Measurements from ENCODE around the gene CD55.

DNA sequence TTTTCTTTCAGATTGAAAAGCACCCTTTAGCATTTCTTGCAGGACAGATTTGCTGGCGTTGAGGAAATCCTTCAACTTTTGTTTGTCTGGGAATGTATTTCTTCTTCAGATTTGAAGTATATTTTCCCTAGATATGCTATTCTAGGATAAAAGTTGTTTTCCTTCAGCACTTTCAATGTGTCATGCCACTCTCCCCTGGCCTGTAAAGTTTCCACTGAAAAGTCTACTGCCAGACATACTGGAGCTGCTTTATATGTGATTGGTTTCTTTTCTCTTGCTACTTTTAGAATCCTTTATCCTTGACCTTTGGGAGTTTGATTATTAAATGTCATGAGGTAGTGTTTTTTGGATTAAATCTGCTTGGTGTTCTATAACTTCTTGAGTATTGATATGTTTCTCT is 44.2 kb upstream of the CD55 start:
- TF ChIP-seq, protein P1, sequence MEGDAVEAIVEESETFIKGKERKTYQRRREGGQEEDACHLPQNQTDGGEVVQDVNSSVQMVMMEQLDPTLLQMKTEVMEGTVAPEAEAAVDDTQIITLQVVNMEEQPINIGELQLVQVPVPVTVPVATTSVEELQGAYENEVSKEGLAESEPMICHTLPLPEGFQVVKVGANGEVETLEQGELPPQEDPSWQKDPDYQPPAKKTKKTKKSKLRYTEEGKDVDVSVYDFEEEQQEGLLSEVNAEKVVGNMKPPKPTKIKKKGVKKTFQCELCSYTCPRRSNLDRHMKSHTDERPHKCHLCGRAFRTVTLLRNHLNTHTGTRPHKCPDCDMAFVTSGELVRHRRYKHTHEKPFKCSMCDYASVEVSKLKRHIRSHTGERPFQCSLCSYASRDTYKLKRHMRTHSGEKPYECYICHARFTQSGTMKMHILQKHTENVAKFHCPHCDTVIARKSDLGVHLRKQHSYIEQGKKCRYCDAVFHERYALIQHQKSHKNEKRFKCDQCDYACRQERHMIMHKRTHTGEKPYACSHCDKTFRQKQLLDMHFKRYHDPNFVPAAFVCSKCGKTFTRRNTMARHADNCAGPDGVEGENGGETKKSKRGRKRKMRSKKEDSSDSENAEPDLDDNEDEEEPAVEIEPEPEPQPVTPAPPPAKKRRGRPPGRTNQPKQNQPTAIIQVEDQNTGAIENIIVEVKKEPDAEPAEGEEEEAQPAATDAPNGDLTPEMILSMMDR (conservative IDR thresholded peaks at IDR 0.05; ENCODE audit: low read depth, low read length): no peak
- no peak for TF ChIP-seq EZH2phosphoT487 (IDR thresholded peaks at IDR 0.05; ENCODE audit: borderline replicate concordance, low read length)
- TF ChIP-seq EZH2 (IDR thresholded peaks at IDR 0.05; ENCODE audit: low read length, unreplicated experiment): no peak

Measured in PC-3 (cell line).